SK-N-SH treated with all-trans-retinoic acid at 6 μM for 48 hours (cell line): ENCODE results near the gene PMEPA1.

ENCODE experiments used
- ARNTL ChIP-seq: fragments of 450-650 bp; formaldehyde crosslinking; IDR thresholded peaks from 2 replicates; pipeline ENCODE4 v1.5.0; 2020; ENCODE audit warnings: low read depth, mild to moderate bottlenecking, moderate library complexity, borderline replicate concordance
- CSRNP3 ChIP-seq: fragments of 250-450 bp; sonication (Bioruptor Pico); IDR thresholded peaks from 2 replicates; pipeline ENCODE4 v1.5.1; 2021; ENCODE audit warnings: mild to moderate bottlenecking, moderate library complexity
- ISL1 ChIP-seq: fragments of 250-450 bp; sonication (Bioruptor Pico); IDR thresholded peaks from 2 replicates; pipeline ENCODE4 v2.1.2; 2022; ENCODE audit warnings: mild to moderate bottlenecking, moderate library complexity
- PATZ1 ChIP-seq: fragments of 250-450 bp; sonication (Bioruptor Pico); IDR thresholded peaks from 2 replicates; pipeline ENCODE4 v1.8.0; 2020; ENCODE audit warnings: mild to moderate bottlenecking, moderate library complexity, borderline replicate concordance
- ZFP30 ChIP-seq: fragments of 450-650 bp; formaldehyde crosslinking; IDR thresholded peaks from 2 replicates; pipeline ENCODE4 v1.5.0; 2022; ENCODE audit warnings: mild to moderate bottlenecking, moderate library complexity
- TF ChIP-seq, protein P1 (sequence below): fragments of 250-450 bp; sonication (Bioruptor Pico); IDR thresholded peaks from 2 replicates; pipeline ENCODE4 v1.5.1; 2020; ENCODE audit warnings: low read depth, mild to moderate bottlenecking, moderate library complexity

GRCh38 chr20:57672164-57672563, 37.7 kb downstream of the PMEPA1 start:
- TF ChIP-seq ISL1 (no peak), ZFP30 (CRISPR knock-in tag) (no peak), CSRNP3 (CRISPR knock-in tag) (no peak), ARNTL (CRISPR knock-in tag) (no peak), PATZ1 (CRISPR knock-in tag) (no peak)
- TF ChIP-seq, protein P1, sequence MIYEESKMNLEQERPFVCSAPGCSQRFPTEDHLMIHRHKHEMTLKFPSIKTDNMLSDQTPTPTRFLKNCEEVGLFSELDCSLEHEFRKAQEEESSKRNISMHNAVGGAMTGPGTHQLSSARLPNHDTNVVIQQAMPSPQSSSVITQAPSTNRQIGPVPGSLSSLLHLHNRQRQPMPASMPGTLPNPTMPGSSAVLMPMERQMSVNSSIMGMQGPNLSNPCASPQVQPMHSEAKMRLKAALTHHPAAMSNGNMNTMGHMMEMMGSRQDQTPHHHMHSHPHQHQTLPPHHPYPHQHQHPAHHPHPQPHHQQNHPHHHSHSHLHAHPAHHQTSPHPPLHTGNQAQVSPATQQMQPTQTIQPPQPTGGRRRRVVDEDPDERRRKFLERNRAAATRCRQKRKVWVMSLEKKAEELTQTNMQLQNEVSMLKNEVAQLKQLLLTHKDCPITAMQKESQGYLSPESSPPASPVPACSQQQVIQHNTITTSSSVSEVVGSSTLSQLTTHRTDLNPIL (CRISPR knock-in tag): no peak
